ENCODE results near the gene EAPP. TPM values are rescaled to one million over a fixed set of nuclear protein-coding genes. Genes with fewer than 3 reads are reported as not detected.
"Not testable (repeated sequence)": the region's sequence is repeated elsewhere in the genome, so short reads cannot be mapped to it uniquely, and the experiment has no call there.

Gene EAPP
- total RNA-seq, 1 donor from 2014 or later: 43.2 TPM

GRCh38 chr14:34538871-34539406 lies 562 bp downstream of the EAPP start:
- ChIA-PET POLR2A (interaction anchor here (0.6 to 1.3 kb wide), 2 partner anchors 38 to 865 kb away, joined by 4 read pairs; partner anchors contain the start of gene NFKBIA), CTCF (no interaction called here)
- peak overlapping the region; percentile 97 for H3K27ac Mint-ChIP-seq
- H3K4me3 Mint-ChIP-seq: peak overlapping the region; percentile 99
- H3K4me1 Mint-ChIP-seq: peaks cover 34% of the 10 kb centered on the region
- no peak for TF ChIP-seq CTCF (IDR thresholded peaks at IDR 0.05)
- peaks cover 22% of the 10 kb centered on the region for H3K36me3 Mint-ChIP-seq (ENCODE audit: low read depth)
- no peaks in the 10 kb centered on the region for H3K27me3 Mint-ChIP-seq
- intact Hi-C loops (cut with micrococcal nuclease): loop anchor here (5.0 to 10.0 kb wide), 9 partner anchors 77 to 1776 kb away; partner anchors contain the start of genes BRMS1L, NFKBIA, PPP2R3C and PRORP
- no peaks in the 10 kb centered on the region for H3K9me3 Mint-ChIP-seq
- DNase-seq (no peak), ATAC-seq (ENCODE audit: low read depth) (no peak)

- H3K9me3 Mint-ChIP-seq; ATAC-seq (ENCODE audit: low read depth); POLR2A ChIA-PET; H3K27me3 Mint-ChIP-seq; DNase-seq; H3K27ac Mint-ChIP-seq; CTCF ChIA-PET: not testable (repeated sequence)
- Mint-ChIP-seq H3K4me1 (peaks cover 34% of the 10 kb centered on the region), H3K36me3 (ENCODE audit: low read depth) (peaks cover 30% of the 10 kb centered on the region), H3K4me3 (peak overlapping the region; percentile 19)
- intact Hi-C loops (cut with micrococcal nuclease): loop anchor here (5.0 to 10.0 kb wide), 9 partner anchors 76 to 1777 kb away; partner anchors contain the start of genes BRMS1L, NFKBIA, PPP2R3C and PRORP
Observed at GRCh38 chr14:34538096-34538495, 1.4 kb downstream of the EAPP start.

- TF ChIP-seq CTCF (IDR thresholded peaks at IDR 0.05): no peak
- intact Hi-C loops (cut with micrococcal nuclease): loop anchor here (5.0 to 10.0 kb wide), 9 partner anchors 75 to 1777 kb away; partner anchors contain the start of genes BRMS1L, NFKBIA, PPP2R3C and PRORP
- Mint-ChIP-seq H3K9me3 (no peaks in the 10 kb centered on the region), H3K4me1 (peaks cover 34% of the 10 kb centered on the region), H3K27ac (no peak overlapping the region), H3K27me3 (no peaks in the 10 kb centered on the region), H3K4me3 (no peak overlapping the region), H3K36me3 (ENCODE audit: low read depth) (peaks cover 31% of the 10 kb centered on the region)
- CTCF ChIA-PET: no interaction called here
- ATAC-seq (ENCODE audit: low read depth) (no peak), DNase-seq (no peak)
- POLR2A ChIA-PET: interaction anchor here (0.6 kb wide), 1 partner anchor 168 kb away, joined by 3 read pairs; no protein-coding TSS in a partner anchor
Observed at GRCh38 chr14:34537677-34538009, 1.9 kb downstream of the EAPP start.

GRCh38 chr14:34536951-34537676 lies 2.4 kb downstream of the EAPP start:
- Mint-ChIP-seq H3K27ac (no peak overlapping the region), H3K4me1 (peaks cover 34% of the 10 kb centered on the region), H3K27me3 (no peaks in the 10 kb centered on the region), H3K36me3 (ENCODE audit: low read depth) (peaks cover 34% of the 10 kb centered on the region), H3K9me3 (no peaks in the 10 kb centered on the region), H3K4me3 (no peak overlapping the region)
- ChIA-PET POLR2A (interaction anchor here (0.6 kb wide), 1 partner anchor 169 kb away, joined by 3 read pairs; no protein-coding TSS in a partner anchor), CTCF (interaction anchor here (1.0 kb wide), 1 partner anchor 186 kb away, joined by 3 read pairs; no protein-coding TSS in a partner anchor)
- intact Hi-C loops (cut with micrococcal nuclease): loop anchor here (5.0 to 10.0 kb wide), 9 partner anchors 75 to 1778 kb away; partner anchors contain the start of genes BRMS1L, NFKBIA, PPP2R3C and PRORP
- no peak for ATAC-seq (ENCODE audit: low read depth)
- TF ChIP-seq CTCF (IDR thresholded peaks at IDR 0.05): no peak
- DNase-seq: no peak

GRCh38 chr14:34527591-34527990 lies 11.9 kb downstream of the EAPP start:
- CTCF ChIA-PET: no interaction called here
- peak; percentile 37 for ATAC-seq (ENCODE audit: low read depth)
- Mint-ChIP-seq H3K4me1 (no peaks in the 10 kb centered on the region), H3K27ac (no peak overlapping the region), H3K36me3 (ENCODE audit: low read depth) (peaks cover 67% of the 10 kb centered on the region), H3K4me3 (no peak overlapping the region), H3K9me3 (no peaks in the 10 kb centered on the region), H3K27me3 (no peaks in the 10 kb centered on the region)
- no peak for TF ChIP-seq CTCF (IDR thresholded peaks at IDR 0.05)
- intact Hi-C loops (cut with micrococcal nuclease): no loop called here
- DNase-seq: no peak
- POLR2A ChIA-PET: no interaction called here

GRCh38 chr14:34524216-34524615 lies 15.3 kb downstream of the EAPP start:
- H3K27me3 Mint-ChIP-seq; POLR2A ChIA-PET; intact Hi-C loops (cut with micrococcal nuclease); H3K27ac Mint-ChIP-seq; DNase-seq; H3K9me3 Mint-ChIP-seq; CTCF ChIA-PET; ATAC-seq (ENCODE audit: low read depth); H3K4me1 Mint-ChIP-seq; H3K4me3 Mint-ChIP-seq: not testable (repeated sequence)
- H3K36me3 Mint-ChIP-seq (ENCODE audit: low read depth): peaks cover 66% of the 10 kb centered on the region
